Gastroesophageal sphincter (tissue), 2 donors: ENCODE data around the gene CSNK1G1.

Experiments used
- POLR2A ChIP-seq, 2 donors: fragments of 450-650 bp; IDR thresholded peaks; one replicate each; pipeline ENCODE4 v1.6.1; 2017; ENCODE audit warnings: antibody characterized with exemption in 2 of 2, mild to moderate bottlenecking in 2 of 2, moderate library complexity in 1 of 2
- POLR2AphosphoS5 ChIP-seq: sonication (generic); formaldehyde crosslinking; IDR thresholded peaks from one replicate; pipeline ENCODE4 v1.6.1; 2017; ENCODE audit warnings: antibody characterized with exemption

GRCh38 chr15:64282701-64283100, 73.3 kb downstream of the CSNK1G1 start:
- TF ChIP-seq POLR2AphosphoS5 = no peak
- no peak for TF ChIP-seq POLR2A (IDR thresholded peaks at IDR 0.05)
